ENCODE results near the gene NUMBL. TPM values are rescaled to one million over a fixed set of nuclear protein-coding genes. Genes with fewer than 3 reads are reported as not detected.

NUMBL gene
- 47.2 to 71.5 TPM (median 63.4 TPM) in 5 replicates for total RNA-seq (2022; extraction: Qiagen RNA extraction; ENCODE audit: low read depth)

DNA sequence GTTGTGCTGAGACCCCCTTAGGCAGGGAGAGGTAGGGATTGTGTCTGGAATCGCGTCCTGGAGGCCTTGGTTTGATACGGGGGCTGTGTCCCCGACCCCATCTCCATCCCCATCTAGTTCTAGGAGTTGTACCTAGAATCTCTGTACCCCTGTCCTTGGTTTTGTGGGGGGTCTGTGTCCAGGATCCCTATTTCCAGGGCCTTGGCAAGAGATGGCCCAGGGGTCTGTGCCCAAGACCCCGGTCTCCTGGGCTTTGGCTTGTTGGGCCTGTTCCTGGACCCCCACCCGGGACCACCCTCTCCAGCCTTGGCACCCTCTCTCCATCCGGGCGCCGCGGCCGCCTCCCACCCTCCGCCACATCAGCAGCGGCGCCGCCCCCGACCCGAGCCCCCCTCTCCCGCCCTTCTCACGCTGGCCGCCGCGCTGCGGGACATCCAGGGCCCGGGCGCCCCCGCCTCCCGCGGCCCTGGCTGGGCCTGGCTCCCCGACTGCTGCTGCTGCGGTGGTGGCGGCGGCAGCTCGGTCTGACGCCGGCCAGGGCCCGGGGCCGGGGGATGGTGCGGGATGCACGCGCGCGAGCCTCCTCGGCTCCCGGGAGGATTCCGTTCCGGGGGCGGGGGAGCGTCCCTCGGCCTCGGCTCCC lies at the start of gene NUMBL:
Gene NUMBL (minus strand): TSS at position 602 of the 643 bp plus-strand sequence. CDS start 168 bp downstream, at position 434.

DNA sequence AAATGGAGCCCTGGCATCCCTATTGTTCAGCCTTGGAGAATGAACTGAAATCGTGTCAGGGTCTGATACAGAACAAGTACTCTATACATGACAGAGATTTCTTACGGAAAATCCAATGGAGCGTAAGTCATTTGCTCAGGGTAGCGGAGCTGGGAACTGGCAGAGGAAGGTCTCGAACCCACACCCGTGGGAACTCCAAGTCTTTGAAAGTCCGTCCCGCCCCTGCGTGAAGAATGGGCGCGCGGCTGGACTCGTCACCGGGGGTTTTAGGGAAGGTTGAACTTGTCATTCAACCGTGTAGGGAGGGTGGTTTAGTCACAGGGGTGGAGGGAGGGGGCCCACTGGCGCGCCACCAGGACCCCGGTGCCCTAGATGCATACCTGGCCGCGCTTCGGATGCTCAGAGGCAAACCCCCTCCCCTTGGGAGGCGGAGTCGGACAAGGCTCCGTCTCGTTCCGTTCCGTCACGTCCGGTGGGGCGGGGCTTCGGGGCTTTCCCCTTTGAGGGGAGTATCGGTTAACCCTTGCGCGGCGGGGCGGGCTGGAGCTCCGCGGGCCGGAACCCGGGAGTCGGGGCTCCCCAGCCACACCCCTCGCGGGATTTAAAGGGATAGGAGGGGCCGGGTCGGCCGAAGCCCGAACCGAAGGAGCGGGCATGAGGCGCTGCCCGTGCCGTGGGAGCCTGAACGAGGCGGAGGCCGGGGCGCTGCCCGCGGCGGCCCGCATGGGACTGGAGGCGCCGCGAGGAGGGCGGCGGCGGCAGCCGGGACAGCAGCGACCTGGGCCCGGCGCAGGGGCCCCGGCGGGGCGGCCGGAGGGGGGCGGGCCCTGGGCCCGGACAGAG lies 26.3 kb upstream of the NUMBL start, which contains the start of the genes COQ8B and ITPKC:
Gene COQ8B (minus strand): TSS at position 405 of the 843 bp plus-strand sequence. CDS start 2,254 bp downstream, outside the sequence.
Gene ITPKC (plus strand): TSS at position 631 of the 843 bp plus-strand sequence. CDS start 24 bp downstream, at position 655.

Other genes with a start within 250 kb of the NUMBL start
- 37.9 to 45.3 TPM (median 38.7 TPM) in 5 replicates for gene SERTAD3, start 246.3 kb downstream of the NUMBL start, total RNA-seq (2022; extraction: Qiagen RNA extraction; ENCODE audit: low read depth)
- gene BLVRB, start 224.9 kb downstream of the NUMBL start, total RNA-seq (2022; extraction: Qiagen RNA extraction; ENCODE audit: low read depth) = 233 to 340 TPM (median 311 TPM) in 5 replicates
- 0.59 to 1.3 TPM (median 0.90 TPM) in 5 replicates for gene SPTBN4, start 223.7 kb downstream of the NUMBL start, total RNA-seq (2022; extraction: Qiagen RNA extraction; ENCODE audit: low read depth)
- 99.0 to 162 TPM (median 140 TPM) in 5 replicates for gene SHKBP1, start 113.8 kb downstream of the NUMBL start, total RNA-seq (2022; extraction: Qiagen RNA extraction; ENCODE audit: low read depth)
- gene LTBP4, start 89.3 kb downstream of the NUMBL start, total RNA-seq (2022; extraction: Qiagen RNA extraction; ENCODE audit: low read depth) = 42.6 to 67.2 TPM (median 46.7 TPM) in 5 replicates
- gene COQ8B, start 26.2 kb upstream of the NUMBL start, total RNA-seq (2022; extraction: Qiagen RNA extraction; ENCODE audit: low read depth) = 55.7 to 69.6 TPM (median 67.0 TPM) in 5 replicates
- gene ITPKC, start 26.5 kb upstream of the NUMBL start, total RNA-seq (2022; extraction: Qiagen RNA extraction; ENCODE audit: low read depth) = 15.1 to 20.5 TPM (median 17.7 TPM) in 5 replicates
- gene ACTMAP, start 59.8 kb upstream of the NUMBL start, total RNA-seq (2022; extraction: Qiagen RNA extraction; ENCODE audit: low read depth) = 12.8 to 21.0 TPM (median 19.4 TPM) in 5 replicates
- 148 to 217 TPM (median 162 TPM) in 5 replicates for gene SNRPA, start 60.6 kb upstream of the NUMBL start, total RNA-seq (2022; extraction: Qiagen RNA extraction; ENCODE audit: low read depth)
- gene MIA, start 84.9 kb upstream of the NUMBL start, total RNA-seq (2022; extraction: Qiagen RNA extraction; ENCODE audit: low read depth) = 1.1 TPM in 1 of 5 replicates, not detected in the others
- 11.0 to 21.4 TPM (median 18.5 TPM) in 5 replicates for gene RAB4B, start 87.6 kb upstream of the NUMBL start, total RNA-seq (2022; extraction: Qiagen RNA extraction; ENCODE audit: low read depth)
- 66.3 to 90.3 TPM (median 84.8 TPM) in 5 replicates for gene EGLN2, start 108.5 kb upstream of the NUMBL start, total RNA-seq (2022; extraction: Qiagen RNA extraction; ENCODE audit: low read depth)
- gene CYP2A6, start 159.8 kb upstream of the NUMBL start, total RNA-seq (2022; extraction: Qiagen RNA extraction; ENCODE audit: low read depth) = 0.26 TPM in 1 of 5 replicates, not detected in the others
- not detected in 5 replicates for gene CYP2A7, start 191.6 kb upstream of the NUMBL start, total RNA-seq (2022; extraction: Qiagen RNA extraction; ENCODE audit: low read depth)

All from A549 treated with RU486 at 1 μM for 4 hours (cell line).